Dermis microvascular lymphatic vessel endothelial cell (primary cell): ENCODE results near the gene AFG3L2. TPM values are rescaled to one million over a fixed set of nuclear protein-coding genes. Genes with fewer than 3 reads are reported as not detected.

Source experiments
- DNase-seq, 2 donors: peaks; one replicate each; pipeline versions ENCODE4 v3.0.0 to v3.0.0-alpha.2; 2010; ENCODE audit warnings: low read depth in 2 of 2
- total RNA-seq: library from RNA; depleted of rRNA; stranded (reverse); fragments of >200 nt; gene quantifications from 2 replicates; pipeline ENCODE4 v1.2.1, GENCODE V29; 2014

The AFG3L2 gene
- total RNA-seq, 1 donor from 2014 or later, result 33.4 TPM

GRCh38 chr18:12305930-12306629, 70.9 kb downstream of the AFG3L2 start:
- no peak for DNase-seq

- no peak for DNase-seq
Observed at GRCh38 chr18:12305211-12305610, 71.8 kb downstream of the AFG3L2 start.

DNA sequence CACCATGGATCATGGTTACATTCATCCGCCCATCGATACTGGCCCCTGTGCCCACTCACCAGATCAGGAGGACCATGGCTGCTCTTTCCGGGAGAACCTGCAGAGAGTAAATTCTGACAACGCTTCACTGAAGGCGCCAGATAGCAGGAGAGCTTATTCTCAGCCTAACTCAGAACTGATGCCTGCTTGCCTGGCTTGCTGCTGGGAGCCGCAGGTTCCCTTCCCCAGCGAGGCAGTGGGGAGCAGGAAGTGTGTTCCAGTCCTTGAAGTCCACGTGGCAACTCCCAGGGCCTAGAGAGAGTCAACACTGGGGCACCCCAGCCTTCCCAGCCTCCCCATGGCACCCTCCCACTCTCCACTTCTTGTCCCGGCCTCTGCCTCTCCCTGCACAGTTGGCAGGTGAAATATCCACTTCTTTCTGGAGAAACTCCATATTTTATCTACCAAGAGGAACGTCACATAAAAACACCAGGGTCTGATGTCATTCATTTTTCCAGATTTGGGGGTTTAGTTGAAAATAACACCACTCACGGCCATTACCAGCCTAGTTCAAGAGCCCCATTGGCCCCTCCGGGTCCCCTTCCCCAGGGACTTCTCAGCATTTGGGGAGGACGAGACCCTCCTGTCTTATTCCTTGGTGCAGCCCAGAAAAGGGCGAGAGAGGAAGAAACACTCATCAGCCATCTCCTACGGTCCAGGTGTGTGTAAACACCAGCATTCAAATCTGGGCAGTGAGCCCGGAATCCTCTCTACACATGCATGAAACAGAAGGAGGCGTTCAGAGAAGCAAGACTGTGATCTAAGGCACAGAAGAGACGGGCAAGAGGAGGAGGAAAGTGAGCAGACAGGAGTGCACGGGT, 72.4 kb downstream of the AFG3L2 start:
- no peak for DNase-seq

DNA sequence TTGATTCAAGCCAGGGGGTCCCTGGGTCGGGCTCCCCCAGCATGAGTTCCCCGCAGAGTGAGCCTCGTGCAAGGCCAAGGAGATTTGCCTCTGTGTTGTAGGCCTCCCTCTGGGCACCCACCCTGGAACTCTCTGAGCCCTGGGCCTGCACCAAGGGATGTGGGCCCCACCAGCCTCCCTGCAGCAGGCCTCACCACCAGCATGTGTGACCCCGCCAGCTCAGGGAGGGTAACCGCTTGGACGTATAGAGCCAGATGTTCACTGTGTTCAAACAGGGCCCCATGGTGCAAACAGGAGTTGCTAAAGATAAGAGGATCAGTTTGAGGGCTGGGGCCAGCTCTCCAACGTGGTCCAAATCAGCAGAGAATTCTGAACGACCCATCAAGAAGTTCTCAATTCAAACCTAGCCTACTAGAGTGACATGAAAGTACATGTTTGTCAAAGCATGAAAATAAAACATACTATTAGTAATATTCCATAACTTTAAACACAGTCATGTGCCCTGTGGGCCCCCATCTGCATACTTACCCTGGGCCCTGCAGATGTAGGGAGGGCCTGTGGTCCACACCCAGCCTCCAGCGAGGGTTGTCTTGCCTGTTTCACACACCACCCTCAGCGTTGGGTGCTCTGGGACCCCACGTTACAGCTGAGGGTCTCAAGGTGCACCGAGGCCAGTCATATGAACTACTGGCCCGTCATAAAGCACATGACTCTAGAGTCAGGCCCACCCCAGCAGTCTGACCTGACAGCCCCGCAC, 74.5 kb downstream of the AFG3L2 start:
- DNase-seq, result no peak

DNA sequence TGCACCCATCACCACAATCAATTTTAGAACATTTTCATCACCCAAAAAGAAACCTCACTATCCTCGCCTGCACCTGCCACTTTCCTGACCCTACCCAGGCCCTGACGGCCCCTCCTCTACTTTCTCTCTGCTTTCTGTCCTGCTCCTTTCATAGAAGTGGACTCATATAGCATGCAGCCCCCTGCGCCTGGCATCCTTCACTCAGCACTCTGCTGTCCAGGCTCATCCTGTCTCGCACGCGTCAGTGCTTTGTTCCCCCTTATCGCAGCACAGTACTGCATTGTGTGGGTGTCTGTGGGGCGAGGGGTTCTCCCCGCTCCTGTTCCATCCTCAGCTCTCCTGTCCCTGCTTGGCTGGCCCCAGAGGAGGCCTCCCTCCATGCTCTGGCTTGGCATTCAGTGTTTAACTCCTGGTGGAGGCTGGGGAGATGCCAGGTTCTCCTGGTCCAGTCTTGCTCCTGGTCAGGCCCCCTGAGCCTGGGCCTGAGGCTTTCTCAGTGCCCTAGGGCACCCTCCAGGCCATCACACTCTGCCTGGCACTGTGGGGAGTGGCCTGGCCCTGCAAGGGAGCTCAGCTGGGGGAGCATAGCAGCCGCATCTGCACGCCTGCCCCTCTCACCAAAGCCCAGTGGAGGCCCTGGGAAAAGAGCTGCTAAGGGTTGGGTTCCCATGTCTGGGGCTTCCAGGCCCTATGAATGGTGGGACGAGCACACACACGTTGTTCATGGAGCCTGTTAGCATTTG, 75.6 kb downstream of the AFG3L2 start:
- DNase-seq, result no peak

GRCh38 chr18:12299862-12300261, 77.2 kb downstream of the AFG3L2 start:
- DNase-seq, result no peak

GRCh38 chr18:12296457-12296856, 80.6 kb downstream of the AFG3L2 start:
- peak in 1 of 2 donors; percentile 70 for DNase-seq

- DNase-seq, result peak in 1 of 2 donors; percentile 50
Observed at GRCh38 chr18:12296087-12296403, 81.0 kb downstream of the AFG3L2 start.

DNA sequence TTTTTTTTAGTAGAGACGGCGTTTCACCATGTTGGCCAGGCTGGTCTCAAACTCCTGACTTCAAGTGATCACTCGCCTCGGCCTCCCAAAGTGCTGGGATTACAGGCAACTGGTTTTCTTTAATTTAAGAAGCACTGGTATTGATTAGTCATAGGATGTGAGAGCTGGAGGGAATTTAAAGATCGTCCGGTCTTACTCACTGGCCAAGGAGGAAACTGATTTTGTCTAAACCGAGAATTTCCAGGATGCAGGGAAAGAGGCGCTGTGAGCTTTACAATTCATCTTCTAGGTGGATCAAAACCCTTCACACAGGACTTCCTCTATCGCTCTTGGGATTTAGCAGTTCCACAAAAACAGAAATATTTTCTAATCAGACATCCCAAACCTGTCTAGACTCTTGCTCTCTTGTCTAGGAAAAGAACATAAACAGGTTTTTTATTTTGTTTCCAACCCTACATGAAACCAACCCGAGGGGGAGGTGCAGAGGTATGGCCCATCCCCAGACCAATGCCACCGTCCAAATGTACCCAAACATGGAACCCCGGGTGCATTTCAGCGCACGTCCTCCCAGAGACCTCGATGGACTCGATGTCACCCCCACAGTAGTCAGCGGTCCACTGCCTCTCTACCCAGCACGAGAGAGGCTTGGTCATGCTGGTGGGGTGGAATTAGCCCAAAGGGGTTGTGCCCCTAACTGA, 81.5 kb downstream of the AFG3L2 start:
- DNase-seq, result peak in 1 of 2 donors; percentile 70

DNA sequence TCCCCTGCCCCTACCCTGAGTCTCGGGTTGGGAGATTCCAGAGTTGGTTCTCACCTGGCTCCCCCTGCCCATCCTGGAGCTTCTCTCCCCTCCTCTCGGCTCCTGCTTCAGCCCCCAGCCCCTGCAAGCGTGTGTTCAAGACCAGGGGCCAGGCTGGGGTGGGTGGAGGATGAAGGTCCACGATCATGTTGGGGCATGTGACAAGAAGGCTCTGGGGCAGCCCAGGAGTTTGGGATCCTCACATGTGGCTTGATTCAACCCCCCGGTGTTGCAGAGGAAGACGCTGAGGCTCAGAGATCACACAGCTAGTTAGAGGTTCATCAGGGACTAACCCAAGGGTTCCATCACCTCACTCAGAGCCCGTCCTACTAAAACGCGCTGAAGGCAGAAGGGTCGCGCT, 83.2 kb downstream of the AFG3L2 start:
- DNase-seq, result no peak

- no peak for DNase-seq
Observed at GRCh38 chr18:12291690-12292089, 85.3 kb downstream of the AFG3L2 start.

DNA sequence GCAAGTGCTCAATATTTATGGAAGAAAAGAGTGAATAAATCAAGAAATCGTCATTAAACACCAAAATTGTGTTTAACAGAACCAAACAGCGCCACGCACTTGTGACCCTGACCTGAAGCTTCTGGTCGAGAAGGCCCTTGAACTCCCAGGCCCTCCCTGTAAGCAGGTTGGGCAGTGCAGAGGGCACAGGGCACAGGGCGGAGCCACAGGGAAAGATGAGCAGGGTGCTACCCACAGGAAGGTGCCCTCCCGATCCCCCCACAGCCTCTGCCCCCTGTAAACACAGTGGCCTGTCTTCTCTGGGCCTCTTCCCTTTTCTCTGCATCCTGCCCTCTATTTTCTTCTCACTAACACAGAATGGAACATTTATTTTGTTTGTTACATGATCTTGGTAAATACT, 85.9 kb downstream of the AFG3L2 start:
- DNase-seq, result no peak

DNA sequence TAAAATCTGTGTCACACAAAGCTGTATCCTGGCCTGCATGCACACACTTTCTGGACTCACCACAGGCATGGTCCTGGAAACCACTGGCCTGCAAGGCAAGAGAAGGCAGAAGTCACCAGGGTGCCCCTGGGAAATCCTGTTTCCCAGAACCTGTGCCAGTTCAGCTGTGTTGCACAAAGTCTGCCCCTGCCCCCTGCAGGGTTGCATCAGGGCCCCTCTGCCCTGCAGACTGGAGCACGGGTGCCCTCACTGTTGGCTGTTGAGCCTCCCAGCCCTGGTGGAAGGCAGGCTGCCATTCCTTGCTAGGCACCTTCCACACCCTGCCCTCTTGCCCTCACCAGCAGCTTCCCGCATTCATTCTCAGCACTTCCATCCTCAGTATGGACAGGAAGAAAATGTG, 86.9 kb downstream of the AFG3L2 start:
- DNase-seq, result no peak

DNA sequence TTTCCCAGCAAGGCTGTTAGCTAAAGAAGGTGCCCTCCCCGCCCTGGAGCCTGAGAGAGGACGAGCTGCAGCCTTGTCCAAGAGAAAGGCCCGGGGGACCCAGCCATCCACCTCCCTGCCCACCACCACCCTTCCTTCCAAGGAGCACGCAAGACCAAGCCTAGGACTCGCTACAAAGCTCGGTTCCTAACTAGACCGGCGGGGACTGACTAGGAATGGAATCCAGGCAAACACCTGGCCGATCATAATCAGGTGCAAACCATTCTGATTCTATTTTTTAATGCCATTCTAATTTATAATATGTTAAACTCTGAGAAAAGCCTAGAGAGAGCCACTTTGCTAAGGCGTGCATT, 88.6 kb downstream of the AFG3L2 start:
- DNase-seq, result no peak

DNA sequence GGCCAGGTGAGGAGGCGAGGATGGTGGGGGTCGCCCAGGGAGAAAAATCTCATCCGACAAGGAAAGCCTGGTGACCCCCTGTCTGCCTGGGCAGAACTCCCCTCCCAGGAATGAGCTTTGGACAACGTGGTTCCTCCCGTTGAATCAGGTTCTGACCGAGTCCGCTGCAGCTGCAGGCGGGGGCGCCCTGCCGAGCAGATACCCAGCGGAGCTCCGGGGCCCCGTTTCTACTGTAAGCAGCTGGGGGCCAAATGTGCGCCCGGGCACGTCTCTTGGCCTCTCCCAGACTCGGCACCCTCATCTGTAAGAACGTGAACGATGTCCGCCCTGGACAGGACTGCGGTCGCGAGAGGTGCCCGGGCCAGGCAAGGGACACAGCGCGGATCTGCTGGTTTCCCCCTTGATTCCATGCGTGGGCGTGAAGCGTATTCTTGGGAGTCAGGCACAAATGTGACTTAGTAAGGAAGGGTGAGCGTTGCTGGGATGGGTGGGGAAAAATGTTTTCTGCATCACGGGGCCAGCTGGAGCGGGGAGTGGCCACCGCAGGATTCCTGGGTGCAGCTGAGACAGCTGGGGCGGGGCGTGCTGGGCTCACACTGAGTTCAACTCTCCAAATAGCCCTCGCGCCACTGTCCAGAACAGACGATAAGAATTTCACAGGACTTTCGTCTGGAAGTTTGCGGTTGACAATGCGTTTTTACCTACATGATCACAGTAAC, 89.2 kb downstream of the AFG3L2 start:
- DNase-seq, result peak in 1 of 2 donors; percentile 26

- no peak for DNase-seq
Observed at GRCh38 chr18:12287131-12287681, 89.8 kb downstream of the AFG3L2 start.

- peak; percentile 75 to 82 for DNase-seq
Observed at GRCh38 chr18:12283666-12284065, 93.4 kb downstream of the AFG3L2 start.

- DNase-seq, result peak in 1 of 2 donors; percentile 34
Observed at GRCh38 chr18:12283256-12283655, 93.8 kb downstream of the AFG3L2 start.

DNA sequence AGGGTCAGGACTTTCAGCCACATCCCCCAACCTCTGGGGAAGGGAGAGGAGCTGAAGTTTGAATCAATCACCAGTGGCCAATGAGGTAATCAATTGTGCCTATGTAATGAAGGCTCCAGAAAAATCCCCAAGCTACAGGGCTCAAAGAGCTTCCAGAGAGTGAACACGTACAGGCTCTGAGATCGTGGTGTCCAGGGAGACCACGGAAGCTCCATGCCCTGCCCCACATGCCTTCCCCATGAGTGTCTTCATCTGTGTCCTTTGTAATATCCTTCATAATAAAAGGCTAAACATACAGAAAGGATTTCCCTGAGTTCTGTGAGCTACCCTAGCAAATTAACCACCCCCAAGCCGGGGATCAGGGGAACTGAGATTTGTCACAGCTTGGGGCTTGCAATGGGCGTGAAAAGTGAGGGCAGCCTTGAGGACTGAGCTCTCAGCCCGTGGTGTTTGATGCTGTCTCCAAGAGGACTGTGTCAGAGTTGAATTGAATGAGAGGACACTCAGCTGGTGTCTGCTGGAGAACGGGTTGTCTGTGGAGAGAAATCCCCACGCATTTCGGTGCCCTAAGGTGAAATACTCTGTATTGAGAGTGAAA, 94.5 kb downstream of the AFG3L2 start:
- peak in 1 of 2 donors; percentile 61 for DNase-seq

- DNase-seq, result no peak
Observed at GRCh38 chr18:12281861-12282260, 95.2 kb downstream of the AFG3L2 start.
